Gastrocnemius medialis (tissue), 4 donors: ENCODE results near the gene PPME1. TPM values are rescaled to one million over a fixed set of nuclear protein-coding genes. Genes with fewer than 3 reads are reported as not detected.

Experiments used
- ATAC-seq, 2 donors: fragments of 150-250 bp; one replicate each; pipeline ENCODE4 v1.9.1; 2016
- DNase-seq, 2 donors: peaks; one replicate each; pipeline ENCODE4 v3.0.0-alpha.2; 2019
- H3K27ac ChIP-seq, 4 donors: fragments of 200-600 bp; sonication (generic); 1 replicate in 1 of 4; 2 replicates in 3 of 4; pipeline ENCODE4 v1.5.1; 2016 to 2018; ENCODE audit warnings: mild to moderate bottlenecking in 2 of 4, moderate library complexity in 1 of 4
- H3K27me3 ChIP-seq, 3 donors: fragments of 200-600 bp; sonication (generic) in 2 of 3; 1 replicate in 1 of 3; 2 replicates in 2 of 3; pipeline versions ENCODE4 v1.5.1 to v1.6.0; 2016 to 2019; ENCODE audit warnings: mild to moderate bottlenecking in 1 of 3, moderate library complexity in 1 of 3
- H3K36me3 ChIP-seq, 2 donors: fragments of 200-600 bp; sonication (generic) in 1 of 2; one replicate each; pipeline ENCODE4 v1.5.1; 2017 to 2018
- H3K4me1 ChIP-seq, 2 donors: fragments of 200-600 bp; sonication (generic) in 1 of 2; one replicate each; pipeline ENCODE4 v1.5.1; 2016 to 2017; ENCODE audit warnings: mild to moderate bottlenecking in 2 of 2
- H3K4me3 ChIP-seq, 4 donors: fragments of 200-600 bp; sonication (generic) in 3 of 4; 1 replicate in 1 of 4; 2 replicates in 3 of 4; pipeline ENCODE4 v1.5.1; 2016 to 2019; ENCODE audit warnings: mild to moderate bottlenecking in 2 of 4
- H3K9me3 ChIP-seq, 3 donors: fragments of 200-600 bp; sonication (generic) in 2 of 3; 1 replicate in 1 of 3; 2 replicates in 2 of 3; pipeline ENCODE4 v1.5.1; 2016 to 2019
- POLR2A ChIP-seq, 2 donors: fragments of 450-650 bp; IDR thresholded peaks; one replicate each; pipeline ENCODE4 v1.6.1; 2017; ENCODE audit warnings: antibody characterized with exemption in 2 of 2, mild to moderate bottlenecking in 2 of 2, moderate library complexity in 2 of 2
- in situ Hi-C, 4 donors: fragments of 200-750 bp; cut with MboI; loops; one replicate each; pipeline versions ENCODE4 v1.15.0 to v1.8.0; 2017; ENCODE audit warnings: low sequenced_read_pairs in 4 of 4
- intact Hi-C: fragments of 100-400 bp; cut with DNase I; formaldehyde crosslinking; loops from one replicate; pipeline ENCODE4 v1.15.1; 2023; ENCODE audit warnings: low total_unique reads
- total RNA-seq, 4 donors: library from RNA; depleted of rRNA; stranded (reverse); fragments of >200 nt; gene quantifications; one replicate each; pipeline versions ENCODE4 v1.1.0 to v1.2.3, GENCODE V29; 2016
- TF ChIP-seq, protein P1 (sequence below), 5 experiments: fragments of 450-650 bp in 3 of 5; fragments of 200-600 bp in 2 of 5; sonication (generic) in 2 of 5; IDR thresholded peaks in 4 of 5; conservative IDR thresholded peaks in 1 of 5; 1 replicate in 4 of 5; 2 replicates in 1 of 5; pipeline ENCODE4 v1.5.1; 2016 to 2019; ENCODE audit warnings: antibody characterized with exemption in 5 of 5, mild to moderate bottlenecking in 3 of 5, moderate library complexity in 3 of 5

PPME1 gene
- total RNA-seq, 4 donors from 2014 or later: 31.5 to 51.7 (median 43.2) TPM

DNA sequence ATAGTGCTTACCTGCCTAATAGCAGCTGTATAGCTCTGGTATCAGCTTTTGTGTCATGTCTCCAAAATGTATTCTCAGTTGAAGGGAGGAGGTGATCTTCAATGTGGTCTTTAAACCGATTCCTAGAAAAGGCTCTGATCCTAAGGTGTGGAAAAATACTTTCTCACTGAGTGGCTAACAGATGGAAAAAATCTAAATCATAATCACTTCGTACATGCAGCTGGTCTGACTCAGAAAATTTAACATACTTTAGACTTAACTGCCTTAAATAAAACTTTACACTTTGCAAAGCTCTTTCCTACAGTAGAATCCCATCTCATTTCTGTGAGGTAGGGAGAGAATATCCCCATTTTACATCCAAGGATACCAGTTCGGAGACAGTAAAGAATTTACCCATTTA is 38.3 kb upstream of the PPME1 start:
- Histone ChIP-seq H3K27me3 (no peaks in the 10 kb centered on the region), H3K36me3 (peaks cover 0 to 31% of the 10 kb centered on the region in 2 donors), H3K9me3 (no peaks in the 10 kb centered on the region), H3K4me3 (no peak overlapping the region), H3K27ac (no peak overlapping the region), H3K4me1 (peaks cover 4 to 8% of the 10 kb centered on the region in 2 donors)
- ATAC-seq (no peak), DNase-seq (no peak)
- in situ Hi-C loops (no loop called here), intact Hi-C loops (no loop called here)
- no peak for TF ChIP-seq POLR2A (IDR thresholded peaks at IDR 0.05)
- TF ChIP-seq, protein P1, sequence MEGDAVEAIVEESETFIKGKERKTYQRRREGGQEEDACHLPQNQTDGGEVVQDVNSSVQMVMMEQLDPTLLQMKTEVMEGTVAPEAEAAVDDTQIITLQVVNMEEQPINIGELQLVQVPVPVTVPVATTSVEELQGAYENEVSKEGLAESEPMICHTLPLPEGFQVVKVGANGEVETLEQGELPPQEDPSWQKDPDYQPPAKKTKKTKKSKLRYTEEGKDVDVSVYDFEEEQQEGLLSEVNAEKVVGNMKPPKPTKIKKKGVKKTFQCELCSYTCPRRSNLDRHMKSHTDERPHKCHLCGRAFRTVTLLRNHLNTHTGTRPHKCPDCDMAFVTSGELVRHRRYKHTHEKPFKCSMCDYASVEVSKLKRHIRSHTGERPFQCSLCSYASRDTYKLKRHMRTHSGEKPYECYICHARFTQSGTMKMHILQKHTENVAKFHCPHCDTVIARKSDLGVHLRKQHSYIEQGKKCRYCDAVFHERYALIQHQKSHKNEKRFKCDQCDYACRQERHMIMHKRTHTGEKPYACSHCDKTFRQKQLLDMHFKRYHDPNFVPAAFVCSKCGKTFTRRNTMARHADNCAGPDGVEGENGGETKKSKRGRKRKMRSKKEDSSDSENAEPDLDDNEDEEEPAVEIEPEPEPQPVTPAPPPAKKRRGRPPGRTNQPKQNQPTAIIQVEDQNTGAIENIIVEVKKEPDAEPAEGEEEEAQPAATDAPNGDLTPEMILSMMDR (IDR thresholded peaks at IDR 0.05 in 4 of 5, conservative IDR thresholded peaks at IDR 0.05 in 1 of 5): no peak

GRCh38 chr11:74133436-74133835 is 37.7 kb upstream of the PPME1 start:
- Histone ChIP-seq H3K4me1 (peaks cover 10 to 14% of the 10 kb centered on the region in 2 donors), H3K27ac (no peak overlapping the region), H3K9me3 (no peaks in the 10 kb centered on the region), H3K4me3 (no peak overlapping the region), H3K27me3 (no peaks in the 10 kb centered on the region), H3K36me3 (peaks cover 0 to 31% of the 10 kb centered on the region in 2 donors)
- ATAC-seq: no peak
- intact Hi-C loops (no loop called here), in situ Hi-C loops (no loop called here)
- no peak for DNase-seq
- TF ChIP-seq, protein P1 (IDR thresholded peaks at IDR 0.05 in 4 of 5, conservative IDR thresholded peaks at IDR 0.05 in 1 of 5): no peak

GRCh38 chr11:74134661-74135060 is 36.4 kb upstream of the PPME1 start:
- intact Hi-C loops: no loop called here
- Histone ChIP-seq H3K36me3 (peaks cover 0 to 31% of the 10 kb centered on the region in 2 donors), H3K27ac (no peak overlapping the region), H3K4me3 (no peak overlapping the region), H3K9me3 (no peaks in the 10 kb centered on the region), H3K27me3 (no peaks in the 10 kb centered on the region), H3K4me1 (peaks cover 22 to 26% of the 10 kb centered on the region in 2 donors)
- no peak for DNase-seq
- in situ Hi-C loops: no loop called here
- ATAC-seq: no peak
- TF ChIP-seq, protein P1 (IDR thresholded peaks at IDR 0.05 in 4 of 5, conservative IDR thresholded peaks at IDR 0.05 in 1 of 5): no peak
- no peak for TF ChIP-seq POLR2A (IDR thresholded peaks at IDR 0.05)

GRCh38 chr11:74135127-74135840 is 35.8 kb upstream of the PPME1 start:
- H3K27ac ChIP-seq: no peak overlapping the region
- peaks cover 0 to 31% of the 10 kb centered on the region in 2 donors for H3K36me3 ChIP-seq
- TF ChIP-seq, protein P1 (IDR thresholded peaks at IDR 0.05 in 4 of 5, conservative IDR thresholded peaks at IDR 0.05 in 1 of 5): no peak
- DNase-seq (no peak), ATAC-seq (no peak)
- intact Hi-C loops (no loop called here), in situ Hi-C loops (no loop called here)
- no peaks in the 10 kb centered on the region for H3K9me3 ChIP-seq
- H3K4me3 ChIP-seq: no peak overlapping the region
- peaks cover 22 to 32% of the 10 kb centered on the region in 2 donors for H3K4me1 ChIP-seq
- no peaks in the 10 kb centered on the region for H3K27me3 ChIP-seq
